Activated naive CD4-positive, alpha-beta T cell treated with anti-CD3 and anti-CD28 coated beads, Interleukin-2, amount 50 U/mL, for 72 hours (primary cell): Measurements from ENCODE around the gene CLEC7A. TPM values are rescaled to one million over a fixed set of nuclear protein-coding genes. Genes with fewer than 3 reads are reported as not detected.

ENCODE experiments used
- ATAC-seq, 2 donors: fragments of 150-1000 bp; cut with Tn5 transposase; 2 replicates each; pipeline ENCODE4 v1.10.0; 2021; ENCODE audit warnings: mild to moderate bottlenecking in 2 of 2, moderate library complexity in 2 of 2
- DNase-seq, 2 donors: peaks; one replicate each; pipeline ENCODE4 v3.0.0; 2021 to 2022; ENCODE audit warnings: low spot score in 2 of 2
- H3K27ac Mint-ChIP-seq, 2 donors: one replicate each; pipeline ENCODE4 v1.8.0; 2022; ENCODE audit warnings: mild to moderate bottlenecking in 2 of 2, mixed read lengths in 2 of 2
- H3K36me3 Mint-ChIP-seq, 2 donors: one replicate each; pipeline ENCODE4 v1.8.0; 2022; ENCODE audit warnings: mixed read lengths in 2 of 2
- H3K9me3 Mint-ChIP-seq, 2 donors: one replicate each; pipeline ENCODE4 v1.8.0; 2022; ENCODE audit warnings: mixed read lengths in 2 of 2
- total RNA-seq, 2 donors: library from RNA; stranded (reverse); gene quantifications; one replicate each; pipeline ENCODE4 v1.2.3, GENCODE V29; 2022

Gene CLEC7A
- total RNA-seq, 2 donors from 2014 or later, result 0.09 TPM; not detected in 1

DNA sequence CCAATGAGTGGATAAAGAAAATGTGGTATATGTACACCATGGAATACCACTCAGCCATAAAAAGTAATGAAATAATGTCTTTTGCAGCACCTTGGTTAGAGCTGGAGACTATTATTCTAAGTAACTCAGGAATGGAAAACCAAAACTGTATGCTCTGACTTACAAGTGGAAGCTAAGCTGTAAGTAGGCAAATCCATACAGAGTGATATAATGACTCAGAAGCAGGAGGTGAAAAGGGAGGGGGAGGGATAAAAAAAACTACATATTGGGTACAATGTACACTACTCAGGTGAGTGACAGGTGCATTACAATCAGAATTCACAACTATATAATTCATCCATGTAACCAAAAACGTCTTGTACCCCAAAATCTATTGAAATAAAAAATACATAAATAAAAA lies 16.1 kb downstream of the CLEC7A start:
- no peak for ATAC-seq
- H3K27ac Mint-ChIP-seq, result no peak overlapping the region

DNA sequence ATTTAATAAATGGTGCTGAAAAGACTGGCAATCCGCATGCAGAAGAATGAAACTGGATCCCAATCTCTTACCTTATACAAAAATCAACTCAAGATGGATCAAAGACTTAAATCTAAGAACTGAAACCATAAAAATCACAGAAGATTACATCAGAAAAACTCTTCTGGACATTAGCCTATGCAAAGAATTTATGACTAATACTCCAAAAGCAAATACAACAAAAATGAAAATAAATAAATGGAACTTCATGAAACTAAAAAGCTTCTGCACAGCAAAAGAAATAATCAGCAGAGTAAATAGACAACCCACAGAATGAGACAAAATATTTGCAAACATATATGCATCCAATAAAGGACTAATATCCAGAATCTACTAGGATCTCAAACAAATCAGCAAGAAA lies 16.9 kb downstream of the CLEC7A start:
- peaks cover 0 to 6% of the 10 kb centered on the region in 2 donors for H3K9me3 Mint-ChIP-seq
- H3K27ac Mint-ChIP-seq, result no peak overlapping the region
- ATAC-seq (no peak), DNase-seq (no peak)
- peaks cover 0 to 15% of the 10 kb centered on the region in 2 donors for H3K36me3 Mint-ChIP-seq

More for the DNA sequence above, 16.1 kb downstream of the CLEC7A start:
- Mint-ChIP-seq H3K9me3 (peaks cover 0 to 6% of the 10 kb centered on the region in 2 donors), H3K36me3 (peaks cover 0 to 15% of the 10 kb centered on the region in 2 donors)
- no peak for DNase-seq

DNA sequence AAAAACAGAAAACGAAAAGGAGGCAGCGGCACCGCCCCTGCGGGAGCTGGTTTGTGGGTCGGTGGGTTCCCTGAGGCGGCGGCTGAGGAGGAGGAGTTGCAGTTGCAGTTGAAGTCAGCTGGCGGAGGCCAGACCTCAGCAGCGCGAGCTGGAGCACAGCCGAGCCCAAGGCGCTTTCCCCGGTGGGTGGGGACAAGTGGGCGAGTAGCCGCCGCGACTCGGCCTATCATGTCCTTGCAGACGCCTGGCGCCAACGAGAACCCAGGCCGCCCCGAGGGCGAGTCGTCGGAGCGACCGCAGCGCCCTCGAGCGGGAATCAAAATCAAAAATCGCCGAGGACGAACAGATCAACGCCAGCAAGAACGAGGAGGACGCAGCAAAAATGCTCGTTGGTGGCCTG lies 18.5 kb downstream of the CLEC7A start:
- no peak for ATAC-seq
- H3K9me3 Mint-ChIP-seq, result peaks cover 0 to 6% of the 10 kb centered on the region in 2 donors

DNA sequence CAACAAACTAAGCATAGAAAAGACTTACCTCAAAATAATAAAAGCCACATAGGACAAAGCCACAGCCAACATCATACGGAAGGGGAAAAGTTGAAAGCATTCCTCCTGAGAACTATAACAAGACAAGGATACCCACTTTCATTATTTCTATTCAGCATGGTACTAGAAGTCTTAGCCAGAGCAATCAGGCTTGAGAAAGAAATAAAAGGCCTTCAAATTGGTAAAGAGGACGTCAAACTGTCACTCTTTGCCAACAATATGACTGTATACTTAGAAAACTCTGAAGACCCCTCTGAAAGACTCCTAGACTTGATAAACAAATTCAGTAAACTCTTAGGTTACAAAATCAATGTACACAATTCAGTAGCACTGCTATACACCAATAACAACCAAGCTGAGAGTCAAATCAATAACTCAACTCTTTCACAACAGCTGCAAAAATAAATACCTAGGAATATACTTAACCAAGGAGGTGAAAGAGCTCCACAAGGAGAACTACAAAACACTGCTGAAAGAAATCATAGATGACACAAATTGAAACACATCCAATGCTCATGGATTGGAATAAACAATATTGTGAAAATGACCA lies 19.6 kb downstream of the CLEC7A start:
- H3K9me3 Mint-ChIP-seq, result peaks cover 0 to 6% of the 10 kb centered on the region in 2 donors
- no peak overlapping the region for H3K27ac Mint-ChIP-seq

More for the DNA sequence above, 18.5 kb downstream of the CLEC7A start:
- H3K36me3 Mint-ChIP-seq, result peaks cover 0 to 15% of the 10 kb centered on the region in 2 donors
- H3K27ac Mint-ChIP-seq, result no peak overlapping the region
- DNase-seq, result no peak

DNA sequence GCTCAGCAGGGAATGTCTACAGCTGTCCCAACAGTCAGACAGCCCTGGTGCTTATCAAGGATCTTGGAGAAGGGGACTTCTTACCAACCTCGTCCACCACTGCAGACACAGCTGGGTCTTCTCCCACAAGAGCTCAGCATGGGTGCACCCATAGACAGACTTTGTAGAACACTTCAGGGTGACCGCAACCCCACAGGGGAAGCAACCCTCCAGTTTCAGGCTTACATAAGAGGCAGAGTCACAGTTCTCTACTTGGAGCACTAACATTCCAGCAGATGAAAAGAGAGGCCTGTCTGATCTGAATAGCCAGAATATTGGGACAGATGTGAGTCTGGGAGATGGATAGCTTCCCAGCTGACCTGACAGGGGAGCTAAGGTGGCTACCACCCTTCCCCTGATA lies 27.7 kb downstream of the CLEC7A start:
- H3K36me3 Mint-ChIP-seq, result peaks cover 5 to 13% of the 10 kb centered on the region in 2 donors
- DNase-seq (no peak), ATAC-seq (no peak)
- no peak overlapping the region for H3K27ac Mint-ChIP-seq
- peaks cover 0 to 8% of the 10 kb centered on the region in 2 donors for H3K9me3 Mint-ChIP-seq

More for the DNA sequence above, 19.6 kb downstream of the CLEC7A start:
- peaks cover 0 to 15% of the 10 kb centered on the region in 2 donors for H3K36me3 Mint-ChIP-seq
- ATAC-seq, result no peak
- no peak for DNase-seq

DNA sequence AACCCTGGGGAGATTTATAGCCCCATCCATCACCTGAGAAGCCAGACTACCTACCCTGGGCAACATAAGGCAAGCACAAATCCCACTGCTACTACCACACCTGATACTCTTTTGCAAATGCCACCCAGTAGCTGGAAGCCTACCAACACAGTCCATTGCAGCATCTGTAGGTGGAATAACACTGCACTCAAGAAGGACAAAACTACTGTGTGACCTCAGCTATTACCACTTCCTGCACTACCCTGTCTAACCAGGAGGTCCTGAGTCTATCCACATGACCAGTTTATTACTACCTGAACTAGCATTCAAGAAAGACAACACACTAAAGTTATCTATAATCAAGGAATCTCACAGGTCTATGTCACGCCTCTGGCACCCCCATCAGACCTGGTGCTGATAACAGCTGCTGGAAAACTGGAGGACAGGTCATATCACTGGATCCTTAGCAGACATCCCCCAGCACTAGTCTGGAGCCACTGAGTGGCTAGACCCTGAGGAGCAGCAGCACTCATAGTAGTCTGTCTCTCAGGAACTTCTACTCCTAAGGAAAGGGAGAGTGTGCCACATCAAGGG lies 28.3 kb downstream of the CLEC7A start:
- Mint-ChIP-seq H3K36me3 (peaks cover 5 to 13% of the 10 kb centered on the region in 2 donors), H3K27ac (no peak overlapping the region), H3K9me3 (peaks cover 0 to 8% of the 10 kb centered on the region in 2 donors)
- no peak for ATAC-seq
- no peak for DNase-seq

DNA sequence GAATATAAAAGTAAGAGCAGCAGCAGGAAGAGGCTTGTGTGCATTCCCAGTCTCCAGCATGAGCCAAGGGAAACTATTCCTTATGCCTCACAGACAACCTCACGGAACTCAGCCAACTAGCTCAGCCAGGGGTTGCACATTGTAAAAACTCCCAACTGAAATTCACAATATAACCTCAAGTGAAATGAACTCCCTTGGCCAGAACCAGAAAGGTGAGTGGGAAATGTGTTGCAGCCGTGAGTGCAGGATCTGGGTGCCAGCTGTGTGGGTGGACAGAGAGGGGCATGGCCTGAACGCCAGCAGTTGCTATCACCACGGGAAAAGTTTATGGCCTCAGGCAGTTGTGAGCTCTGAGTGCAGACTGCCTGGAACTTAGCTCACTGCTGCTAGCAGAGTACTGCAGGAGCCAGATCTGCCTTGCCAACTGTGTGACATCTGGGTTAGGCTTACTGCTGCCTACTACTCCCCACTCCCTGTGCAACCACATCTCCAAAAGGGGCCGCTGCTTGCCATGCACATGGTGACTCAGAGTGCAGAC lies 28.9 kb downstream of the CLEC7A start:
- ATAC-seq, result no peak
- H3K36me3 Mint-ChIP-seq, result peaks cover 5 to 13% of the 10 kb centered on the region in 2 donors
- H3K9me3 Mint-ChIP-seq, result peaks cover 0 to 8% of the 10 kb centered on the region in 2 donors
- no peak overlapping the region for H3K27ac Mint-ChIP-seq
- no peak for DNase-seq

DNA sequence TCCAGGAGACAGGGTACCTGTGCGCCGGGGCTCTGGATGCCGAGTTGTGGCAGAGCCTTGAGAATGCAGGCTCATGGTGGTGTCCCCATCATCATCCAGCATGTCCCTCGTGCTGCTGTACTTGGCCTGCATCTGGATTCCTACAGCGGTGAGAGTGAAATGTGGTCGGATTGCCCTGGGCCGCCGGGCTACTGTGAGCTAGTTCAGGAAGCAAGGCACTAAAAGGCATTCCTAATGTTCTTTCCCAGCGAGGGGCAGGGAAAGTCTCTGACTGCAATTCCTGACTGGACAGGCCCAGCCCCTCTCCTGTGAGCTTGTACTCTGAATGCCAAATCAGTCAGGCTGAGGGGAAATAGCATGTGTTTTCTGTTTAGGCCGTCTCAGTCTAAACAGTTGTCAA lies 31.2 kb downstream of the CLEC7A start, which contains the start of gene CLEC1A:
Gene CLEC1A, minus strand, starts transcription at position 195 of the 400 bp plus-strand sequence. Its CDS starts 63 bp downstream, at position 132.
- H3K9me3 Mint-ChIP-seq, result peaks cover 0 to 5% of the 10 kb centered on the region in 2 donors
- DNase-seq (no peak), ATAC-seq (no peak)
- H3K36me3 Mint-ChIP-seq, result peaks cover 5 to 10% of the 10 kb centered on the region in 2 donors
- H3K27ac Mint-ChIP-seq, result no peak within 1 kb of the TSS

DNA sequence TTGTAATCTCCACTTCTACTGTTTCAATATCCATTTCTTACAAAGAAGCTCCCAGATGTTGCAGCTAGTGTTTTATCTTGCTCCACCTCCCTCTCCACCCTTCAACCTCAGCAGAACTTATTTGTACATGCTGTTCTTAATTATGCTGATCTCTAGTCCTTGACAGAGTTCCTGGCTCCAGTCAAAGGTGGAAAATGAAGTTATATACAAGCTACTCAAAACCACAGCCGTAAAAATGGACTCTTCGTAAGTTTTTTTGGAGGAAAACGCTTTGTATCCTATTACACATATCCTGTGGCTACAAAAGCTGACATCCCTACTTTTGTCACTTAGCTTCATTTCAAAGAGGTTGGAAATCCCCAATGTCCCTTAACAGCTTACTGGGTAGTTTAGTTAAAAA lies 32.5 kb downstream of the CLEC7A start:
- DNase-seq (no peak), ATAC-seq (no peak)
- H3K27ac Mint-ChIP-seq, result no peak overlapping the region
- no peaks in the 10 kb centered on the region for H3K9me3 Mint-ChIP-seq
- no peaks in the 10 kb centered on the region for H3K36me3 Mint-ChIP-seq

DNA sequence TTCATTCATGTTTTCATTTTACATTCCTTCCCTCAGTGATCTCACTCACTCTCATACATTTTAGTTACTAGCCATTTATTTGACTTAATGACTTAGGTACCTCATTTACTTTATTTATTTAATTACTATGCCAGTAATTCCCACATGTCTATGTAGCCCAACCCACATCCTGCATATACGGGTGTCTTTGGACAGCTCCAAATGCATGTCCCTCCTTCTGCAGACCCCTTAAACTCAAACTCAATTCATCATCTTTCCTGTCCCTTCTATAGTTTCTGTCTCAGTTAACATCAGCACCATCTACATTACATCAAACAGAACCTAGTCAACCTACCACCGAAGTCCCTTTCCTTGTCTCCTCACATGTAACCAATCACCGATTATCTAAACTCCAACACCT lies 34.0 kb downstream of the CLEC7A start:
- H3K36me3 Mint-ChIP-seq, result no peaks in the 10 kb centered on the region
- no peak overlapping the region for H3K27ac Mint-ChIP-seq
- DNase-seq, result no peak
- no peaks in the 10 kb centered on the region for H3K9me3 Mint-ChIP-seq
- no peak for ATAC-seq

DNA sequence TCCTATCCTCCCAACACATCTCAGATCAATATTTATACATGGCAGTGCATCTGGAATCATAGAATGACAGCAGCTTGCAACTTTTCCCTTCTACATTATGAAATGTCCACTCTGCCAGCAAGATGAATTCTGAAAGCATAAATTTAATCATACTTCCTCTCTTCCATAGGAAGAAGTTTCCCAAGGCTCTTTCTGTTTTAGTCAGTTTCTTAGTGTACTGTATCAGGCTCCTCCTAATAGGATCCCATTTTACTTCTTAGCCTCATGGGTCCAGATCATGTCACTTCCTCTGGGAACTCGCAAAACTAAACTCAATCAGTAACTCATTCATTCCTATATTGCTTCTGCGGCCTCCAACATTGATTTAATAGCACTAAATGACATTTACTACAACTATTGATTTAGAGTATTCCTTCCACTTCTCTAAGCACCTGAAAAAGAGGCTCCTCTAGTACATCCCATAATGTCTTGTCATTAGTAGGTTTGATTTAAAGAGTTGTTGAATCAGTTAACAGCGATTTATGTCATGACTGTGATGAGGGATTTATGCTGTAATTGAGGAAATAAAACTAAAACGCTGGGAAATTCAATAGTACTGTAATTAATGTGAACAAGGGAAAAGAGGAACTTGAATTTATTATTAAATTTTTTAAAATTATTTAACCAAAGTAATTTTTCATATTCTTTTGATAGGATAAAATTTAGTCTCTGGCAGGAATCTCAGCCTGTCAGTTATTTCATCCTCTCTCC lies 35.2 kb downstream of the CLEC7A start:
- no peaks in the 10 kb centered on the region for H3K36me3 Mint-ChIP-seq
- no peak overlapping the region for H3K27ac Mint-ChIP-seq
- no peak for ATAC-seq
- no peak for DNase-seq
- H3K9me3 Mint-ChIP-seq, result no peaks in the 10 kb centered on the region

DNA sequence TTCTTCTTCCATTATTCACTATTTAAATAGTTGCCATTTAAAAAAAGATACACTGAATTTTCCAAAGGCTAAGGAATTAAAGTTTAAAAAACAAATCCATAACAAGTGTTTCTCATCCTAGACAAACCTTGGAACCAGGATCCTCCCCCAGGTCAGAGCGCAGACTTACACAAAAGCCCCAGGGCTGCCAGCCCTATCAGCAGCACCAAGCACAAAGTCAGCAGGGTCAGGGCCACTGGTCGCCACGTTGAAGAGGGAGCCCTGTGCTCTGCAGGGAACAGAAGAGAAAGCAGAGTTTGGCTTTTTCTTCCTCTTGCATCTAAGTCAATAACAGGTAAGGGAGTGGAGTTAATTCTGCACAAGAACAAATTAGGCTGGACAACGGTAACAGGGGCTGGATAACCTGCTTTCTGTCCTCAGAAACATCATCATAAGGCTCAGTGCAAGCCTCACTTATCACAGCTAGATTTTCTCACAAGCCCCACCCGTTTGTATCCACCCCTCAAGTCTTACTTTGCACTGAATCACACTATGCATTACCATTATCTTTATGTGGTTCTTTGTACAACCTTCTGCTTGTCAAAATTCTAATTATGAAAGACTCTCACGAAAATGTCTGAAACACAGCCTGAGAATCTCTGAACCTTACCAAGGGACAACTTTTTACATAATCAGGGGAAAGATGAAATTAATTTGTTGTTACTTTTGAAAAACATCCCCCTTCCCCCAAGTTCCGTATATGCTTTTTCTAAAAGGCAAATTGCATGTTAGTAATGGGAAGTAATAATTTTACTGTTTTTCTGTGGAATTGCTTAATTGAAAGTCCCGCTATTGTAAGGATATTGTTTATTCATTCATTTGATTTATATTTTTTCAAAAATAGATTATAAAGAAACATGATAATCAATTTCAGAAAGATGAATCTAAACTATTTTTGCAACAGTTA lies 40.8 kb downstream of the CLEC7A start:
- Mint-ChIP-seq H3K27ac (no peak overlapping the region), H3K36me3 (peaks cover 2 to 7% of the 10 kb centered on the region in 2 donors), H3K9me3 (peaks cover 1 to 6% of the 10 kb centered on the region in 2 donors)
- ATAC-seq, result no peak
- DNase-seq, result no peak

DNA sequence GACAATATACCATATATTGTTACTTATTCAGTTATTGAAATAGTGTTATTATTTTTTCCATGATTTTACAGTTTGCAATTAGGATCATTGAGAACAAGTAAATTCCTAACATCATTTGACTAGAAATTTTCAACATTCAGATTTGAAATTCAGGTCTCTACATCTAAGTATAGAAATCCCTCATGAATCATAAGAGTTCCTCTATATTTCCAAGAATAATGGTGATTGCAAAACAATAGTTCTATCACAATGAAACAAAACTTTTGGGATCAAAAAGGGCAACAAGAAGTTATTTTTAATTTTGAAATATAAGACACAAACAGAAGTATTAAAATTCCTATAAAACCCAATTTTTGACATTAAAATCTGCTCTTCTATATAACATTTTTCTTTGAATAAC lies 42.0 kb downstream of the CLEC7A start:
- Mint-ChIP-seq H3K36me3 (peaks cover 10% of the 10 kb centered on the region in 2 donors), H3K9me3 (peaks cover 4 to 13% of the 10 kb centered on the region in 2 donors), H3K27ac (no peak overlapping the region)
- ATAC-seq, result no peak
- no peak for DNase-seq

DNA sequence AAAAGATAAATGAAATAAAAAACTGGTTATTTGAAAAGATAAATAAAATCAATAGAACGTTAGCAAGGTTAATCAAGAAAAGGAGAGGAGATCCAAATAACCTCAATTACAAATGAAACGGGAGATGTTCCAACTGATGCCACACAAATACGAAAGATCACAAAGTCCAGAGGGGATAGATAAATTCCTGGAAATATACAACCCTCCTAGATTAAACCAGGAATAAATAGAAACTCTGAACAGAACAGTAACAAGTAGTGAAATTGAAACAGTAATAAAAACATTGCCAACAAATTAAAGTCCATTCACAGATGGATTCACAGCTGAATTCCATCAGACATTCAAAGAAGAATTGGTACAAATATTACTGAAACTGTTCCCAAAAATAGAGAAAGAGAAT lies 43.6 kb downstream of the CLEC7A start:
- Mint-ChIP-seq H3K9me3 (peaks cover 8 to 19% of the 10 kb centered on the region in 2 donors), H3K36me3 (peaks cover 10% of the 10 kb centered on the region in 2 donors), H3K27ac (no peak overlapping the region)
- no peak for DNase-seq
- ATAC-seq, result no peak

DNA sequence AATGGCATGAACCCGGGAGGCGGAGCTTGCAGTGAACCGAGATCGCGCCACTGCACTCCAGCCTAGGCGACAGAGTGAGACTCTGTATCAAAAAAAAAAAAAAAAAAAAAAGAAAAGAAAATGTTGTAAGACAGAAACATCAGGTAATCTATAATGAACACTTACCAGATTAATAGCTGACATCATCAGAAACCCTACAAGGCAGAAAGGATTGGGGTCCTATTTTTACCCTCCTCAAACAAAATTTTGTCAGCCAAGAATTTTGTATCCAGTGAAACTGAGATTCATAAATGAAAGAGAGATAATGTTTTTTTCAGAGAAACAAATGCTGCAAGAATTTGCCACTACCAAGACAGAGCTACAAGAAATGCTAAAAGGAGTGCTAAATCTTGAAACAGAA lies 45.3 kb downstream of the CLEC7A start:
- ATAC-seq, result no peak
- H3K36me3 Mint-ChIP-seq, result peaks cover 10% of the 10 kb centered on the region in 2 donors
- DNase-seq, result no peak
- peaks cover 8 to 19% of the 10 kb centered on the region in 2 donors for H3K9me3 Mint-ChIP-seq
- no peak overlapping the region for H3K27ac Mint-ChIP-seq
